GM21825 (cell line): ENCODE measurements around the gene EHD4.

Experiments used
- ATAC-seq: cut with Tn5 transposase; IDR thresholded peaks from one replicate; pipeline ENCODE4 v1.9.1; 2021; ENCODE audit warnings: mild to moderate bottlenecking, moderate library complexity; ENCODE audit not compliant: unreplicated experiment

The EHD4 gene

GRCh38 chr15:41961001-41961518 lies 11.3 kb downstream of the EHD4 start:
- no peak for ATAC-seq

DNA sequence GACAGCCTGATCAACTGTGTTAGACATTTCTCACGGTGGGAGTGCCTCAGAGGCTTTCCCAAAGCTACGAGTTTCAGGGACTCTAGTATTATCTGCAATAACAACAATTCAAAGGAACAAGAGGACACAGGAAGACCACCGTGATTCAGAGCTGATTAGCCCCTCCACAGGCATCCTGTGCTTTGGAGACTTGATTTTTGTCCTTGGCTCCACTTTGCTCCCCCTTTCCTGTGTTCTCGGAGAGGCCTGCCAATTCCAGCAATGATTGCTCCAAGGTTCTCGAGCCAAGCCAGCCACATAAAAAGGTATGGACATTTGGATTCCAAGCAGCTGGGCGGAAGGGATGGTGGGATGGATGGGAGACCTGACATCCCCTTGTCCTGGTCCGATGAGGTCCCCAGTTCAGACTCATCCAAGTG lies 14.3 kb downstream of the EHD4 start:
- ATAC-seq: no peak

DNA sequence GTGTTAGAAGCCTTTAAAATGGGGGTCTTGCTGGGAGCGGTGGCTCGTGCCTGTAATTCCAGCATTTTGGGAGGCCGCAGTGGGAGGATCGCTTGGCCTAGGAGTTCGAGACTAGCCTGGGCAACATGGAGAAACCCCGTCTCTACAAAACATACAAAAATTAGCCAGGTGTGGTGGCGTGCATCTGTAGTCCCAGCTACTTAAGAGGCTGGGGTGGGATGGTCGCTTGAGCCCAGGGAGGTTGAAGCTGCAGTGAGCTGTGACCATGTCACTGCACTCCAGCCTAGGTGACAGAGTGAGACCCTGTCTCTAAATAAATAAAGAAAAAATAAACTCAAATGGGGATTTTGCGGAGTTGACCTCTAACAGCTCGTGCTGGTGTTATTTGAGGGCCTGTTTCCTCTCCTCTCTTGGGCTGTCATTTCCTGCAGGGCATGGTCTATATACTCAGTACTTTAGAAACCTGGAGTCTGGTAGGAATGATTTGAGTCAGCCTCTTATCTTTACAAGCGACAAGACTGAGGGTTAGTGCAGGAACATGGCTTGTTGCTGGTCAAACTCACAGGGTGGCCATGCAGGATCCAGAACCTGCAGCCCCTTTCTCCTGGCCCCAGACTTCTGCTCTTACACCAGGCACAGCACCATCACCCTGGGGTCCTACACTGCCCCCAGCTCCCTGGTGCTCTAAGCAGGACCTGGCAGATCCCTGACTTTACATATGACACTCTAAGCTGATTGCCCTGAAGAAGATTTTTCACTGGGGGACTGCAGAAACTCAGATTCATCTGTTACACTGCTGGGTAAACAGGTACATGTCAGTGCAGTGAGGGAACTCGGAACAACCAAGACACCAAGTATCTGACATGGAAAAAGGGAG lies 15.1 kb downstream of the EHD4 start:
- peak; percentile 87 for ATAC-seq

DNA sequence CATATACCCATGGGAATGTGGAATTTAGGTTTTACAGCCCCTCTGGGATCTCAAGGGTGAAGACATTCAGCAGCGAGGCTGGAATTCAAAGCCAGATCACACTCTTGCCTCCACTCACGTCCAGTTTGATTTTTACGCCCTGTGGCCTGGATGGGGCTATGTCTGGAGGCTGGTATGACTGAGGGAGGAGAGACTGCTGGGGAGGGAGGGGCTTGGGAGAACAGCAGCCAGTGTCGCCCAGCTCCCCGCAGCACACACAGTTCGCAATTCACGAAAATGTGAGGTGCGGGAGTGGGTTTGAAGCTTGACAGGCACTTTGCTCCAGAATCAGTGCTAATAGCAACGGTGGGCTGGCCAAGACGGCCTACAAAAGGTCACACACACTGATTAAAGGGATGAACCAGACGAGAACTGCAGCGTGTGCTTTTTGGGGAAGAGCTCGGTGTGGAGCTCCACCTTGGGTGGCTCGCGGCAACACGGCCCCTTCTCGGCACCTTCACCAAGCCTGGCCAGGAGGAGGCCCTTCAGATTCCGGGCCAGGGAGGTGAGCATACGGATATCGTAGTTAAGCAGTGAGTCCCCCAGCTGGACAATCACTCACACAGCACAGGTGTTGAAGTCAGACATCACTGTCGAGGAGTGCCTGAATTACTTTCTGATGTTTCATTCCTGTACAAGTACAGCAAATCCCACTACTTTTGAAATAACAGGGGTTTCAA lies 16.4 kb downstream of the EHD4 start:
- ATAC-seq: no peak

DNA sequence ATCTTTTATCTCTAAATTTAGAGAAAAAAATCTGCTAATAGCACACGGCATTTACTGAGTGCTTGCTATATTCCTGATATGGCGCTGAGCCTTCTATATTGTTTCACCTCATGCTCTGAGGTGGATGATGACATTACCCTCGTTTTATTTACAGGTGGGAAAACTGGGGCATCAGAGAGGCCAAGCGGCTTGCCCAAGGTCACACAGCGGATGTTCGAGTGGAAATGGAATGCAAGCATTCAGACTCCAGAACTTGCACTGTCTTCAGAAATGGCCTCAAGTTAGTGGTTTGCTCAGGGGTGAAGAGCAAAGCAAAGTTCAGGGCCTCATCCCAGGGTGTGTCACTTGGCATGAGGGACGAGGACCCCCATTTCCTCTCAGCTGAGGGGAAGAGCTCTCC lies 17.3 kb downstream of the EHD4 start:
- no peak for ATAC-seq

DNA sequence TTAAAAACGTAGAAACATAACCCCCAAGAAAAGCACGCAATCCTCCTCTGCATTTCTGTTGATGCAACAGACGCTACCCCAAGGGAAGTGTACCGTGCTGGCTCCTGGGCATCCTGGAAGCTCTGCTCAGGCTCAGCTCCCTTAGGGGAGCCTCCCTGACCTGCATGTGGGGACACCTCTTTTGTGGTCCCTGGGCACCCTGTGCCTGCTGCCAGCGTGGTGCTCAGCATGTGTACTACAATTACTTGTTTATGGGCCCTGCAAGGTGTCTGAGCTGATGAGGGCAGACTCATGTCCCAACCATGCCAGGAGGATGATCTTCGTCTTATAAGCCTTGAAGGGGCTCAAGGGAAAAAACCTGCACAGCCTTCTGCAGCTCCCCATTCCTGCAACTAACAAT lies 18.3 kb downstream of the EHD4 start:
- ATAC-seq: no peak

GRCh38 chr15:41952013-41952563 lies 20.3 kb downstream of the EHD4 start:
- ATAC-seq: no peak

DNA sequence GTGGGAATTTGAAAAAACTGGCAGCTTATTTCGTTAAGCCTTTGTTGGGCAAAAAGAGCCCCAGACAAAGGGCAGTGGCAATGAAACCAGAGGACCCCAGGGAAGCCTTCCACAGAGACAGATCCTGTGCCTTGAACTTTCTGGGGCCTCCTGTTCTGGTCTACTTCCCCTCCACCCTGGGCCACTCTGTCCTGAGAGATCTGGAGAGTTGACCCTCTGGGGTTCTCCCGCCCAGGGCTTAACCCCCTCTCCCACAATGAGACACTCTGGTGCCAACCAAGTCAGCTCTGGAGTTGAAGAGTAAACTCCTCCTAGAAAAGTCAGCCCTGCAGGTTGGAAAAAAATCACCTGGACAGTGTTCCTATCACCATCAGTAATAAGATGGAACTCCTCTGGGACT lies 20.8 kb downstream of the EHD4 start:
- no peak for ATAC-seq

- ATAC-seq: no peak
Observed at GRCh38 chr15:41950489-41950888, 21.9 kb downstream of the EHD4 start.

GRCh38 chr15:41950127-41950483 lies 22.3 kb downstream of the EHD4 start:
- no peak for ATAC-seq

GRCh38 chr15:41949401-41950126 lies 22.8 kb downstream of the EHD4 start:
- ATAC-seq: no peak

DNA sequence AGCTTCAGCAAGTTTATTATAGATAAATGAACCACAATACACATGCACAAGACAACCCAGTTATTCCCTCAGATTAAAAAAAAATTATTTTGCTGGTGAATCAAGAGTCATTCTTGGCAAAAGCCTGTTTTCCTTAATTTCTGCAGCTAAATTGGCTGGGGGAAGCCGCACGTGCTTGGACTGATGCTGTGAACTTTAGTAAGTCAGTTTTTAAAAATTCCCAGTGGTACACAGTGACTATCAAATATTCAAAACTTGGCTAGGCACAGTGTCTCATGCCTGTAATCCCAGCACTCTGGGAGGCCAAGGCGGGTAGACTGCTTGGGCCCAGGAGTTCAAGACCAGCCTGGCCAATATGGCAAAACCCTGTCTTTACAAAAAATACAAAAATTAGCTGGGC lies 23.9 kb downstream of the EHD4 start:
- ATAC-seq: no peak

GRCh38 chr15:41946970-41947369 lies 25.4 kb downstream of the EHD4 start:
- no peak for ATAC-seq

DNA sequence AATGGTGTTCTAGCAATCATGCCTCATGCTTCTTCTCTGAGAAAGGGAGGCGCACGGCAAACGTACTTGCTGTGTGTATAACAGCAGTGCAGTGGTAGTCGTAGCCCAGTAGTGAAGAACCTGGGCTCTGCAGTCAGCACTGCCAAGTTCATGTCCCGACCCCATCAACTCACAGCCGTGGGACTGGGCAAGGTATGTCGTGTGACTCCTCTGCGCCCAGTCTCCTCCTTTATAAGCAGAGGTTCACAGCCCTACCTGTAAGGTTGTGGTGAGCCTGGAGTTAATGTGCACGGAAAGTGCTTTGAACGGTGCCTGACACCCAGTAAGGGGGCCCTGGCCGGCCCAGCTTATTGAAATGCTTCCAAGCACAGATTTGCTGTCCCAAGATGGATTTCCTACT lies 26.6 kb downstream of the EHD4 start:
- ATAC-seq: no peak

DNA sequence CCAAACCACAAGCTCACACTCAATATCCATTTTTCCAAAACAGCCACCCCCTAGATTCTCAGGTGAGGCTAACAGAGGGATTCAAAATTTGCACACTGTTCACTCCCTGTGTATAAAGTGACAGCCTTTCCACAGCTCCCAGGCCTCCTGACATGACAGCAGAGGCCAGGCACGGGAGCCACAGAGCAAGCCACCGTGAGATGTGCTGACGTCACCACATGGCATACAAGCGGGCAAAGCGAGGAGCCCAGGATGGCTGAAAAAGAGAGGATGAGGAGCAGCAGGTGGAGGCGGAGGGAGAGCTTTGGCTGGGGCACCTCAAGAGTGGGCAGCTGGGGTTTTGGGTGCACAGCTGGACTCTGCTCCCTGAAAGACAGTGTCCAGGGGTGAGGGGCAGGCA lies 27.1 kb downstream of the EHD4 start:
- no peak for ATAC-seq

- ATAC-seq: no peak
Observed at GRCh38 chr15:41944313-41944940, 27.9 kb downstream of the EHD4 start.

DNA sequence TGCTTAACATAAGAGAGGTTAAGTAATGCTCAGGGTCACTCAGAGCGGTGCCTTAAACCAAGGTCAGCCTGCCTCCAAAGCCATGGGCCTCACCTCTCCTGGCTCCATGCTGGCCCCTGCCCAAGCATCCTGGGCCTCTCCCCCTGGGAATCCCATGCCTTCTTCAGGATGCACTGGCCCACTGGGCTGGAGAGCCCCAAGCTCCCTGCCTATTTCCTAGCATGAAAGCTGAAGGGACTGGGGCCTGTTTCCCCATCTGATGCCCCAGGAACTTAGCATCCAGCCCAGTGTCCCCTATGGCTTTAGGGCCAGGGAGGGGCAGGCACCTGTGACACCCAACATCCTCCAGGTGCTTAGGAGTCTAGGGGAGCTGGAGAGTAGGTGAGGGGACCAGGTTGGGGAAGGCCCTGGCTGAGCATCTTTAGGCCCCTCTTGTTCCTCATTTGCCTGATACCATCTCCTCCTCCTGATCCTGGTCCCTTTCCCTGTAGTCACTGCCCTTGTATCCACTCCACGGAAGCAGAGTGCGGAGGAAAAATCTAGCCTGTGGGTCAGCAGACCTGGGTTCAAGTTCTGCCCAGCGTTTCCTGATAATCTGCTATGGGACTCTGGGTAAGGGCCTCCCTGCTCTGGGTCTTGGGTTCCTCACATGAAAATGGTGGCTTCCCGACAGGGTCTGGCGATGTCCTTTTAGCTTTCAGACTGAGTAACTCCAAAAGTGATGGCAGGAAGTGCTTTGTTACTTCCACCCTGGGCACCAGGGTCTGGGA lies 28.6 kb downstream of the EHD4 start:
- no peak for ATAC-seq

- ATAC-seq: no peak
Observed at GRCh38 chr15:41942886-41943285, 29.5 kb downstream of the EHD4 start.

GRCh38 chr15:41941644-41942415 lies 30.5 kb downstream of the EHD4 start:
- no peak for ATAC-seq
